DMS53 (cell line): ENCODE measurements around the gene THADA.
"Not testable (repeated sequence)": the region's sequence is repeated elsewhere in the genome, so short reads cannot be mapped to it uniquely, and the experiment has no call there.

ENCODE experiments used
- DNase-seq: peaks from one replicate; lab custom pipeline; 2025; lab: John Stamatoyannopoulos, UW

THADA gene

DNA sequence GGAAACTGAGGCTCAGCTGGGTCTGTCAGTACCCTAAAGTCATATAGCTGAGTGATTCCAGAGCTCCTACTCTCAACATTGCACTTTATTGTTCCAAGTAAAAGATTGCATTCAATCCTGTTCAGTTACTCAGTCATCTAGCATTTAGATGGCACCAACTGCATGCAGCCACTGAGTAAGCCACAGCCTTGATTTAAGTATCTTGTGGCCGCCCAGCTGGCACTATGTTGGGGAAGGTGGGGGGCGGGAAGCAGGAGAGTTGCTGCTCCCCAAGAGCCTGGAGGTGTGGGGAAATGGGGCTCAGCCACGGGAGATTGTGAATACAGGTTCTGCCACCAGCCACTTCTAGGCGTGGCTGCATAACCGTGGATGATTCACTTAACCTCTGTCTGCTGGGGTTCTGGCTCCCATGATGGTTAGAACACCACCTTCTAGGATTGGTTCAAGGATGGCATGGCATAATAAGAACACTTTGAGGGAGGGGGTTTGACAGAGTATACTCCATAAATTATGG lies 386.6 kb downstream of the THADA start:
- no peak for DNase-seq

DNA sequence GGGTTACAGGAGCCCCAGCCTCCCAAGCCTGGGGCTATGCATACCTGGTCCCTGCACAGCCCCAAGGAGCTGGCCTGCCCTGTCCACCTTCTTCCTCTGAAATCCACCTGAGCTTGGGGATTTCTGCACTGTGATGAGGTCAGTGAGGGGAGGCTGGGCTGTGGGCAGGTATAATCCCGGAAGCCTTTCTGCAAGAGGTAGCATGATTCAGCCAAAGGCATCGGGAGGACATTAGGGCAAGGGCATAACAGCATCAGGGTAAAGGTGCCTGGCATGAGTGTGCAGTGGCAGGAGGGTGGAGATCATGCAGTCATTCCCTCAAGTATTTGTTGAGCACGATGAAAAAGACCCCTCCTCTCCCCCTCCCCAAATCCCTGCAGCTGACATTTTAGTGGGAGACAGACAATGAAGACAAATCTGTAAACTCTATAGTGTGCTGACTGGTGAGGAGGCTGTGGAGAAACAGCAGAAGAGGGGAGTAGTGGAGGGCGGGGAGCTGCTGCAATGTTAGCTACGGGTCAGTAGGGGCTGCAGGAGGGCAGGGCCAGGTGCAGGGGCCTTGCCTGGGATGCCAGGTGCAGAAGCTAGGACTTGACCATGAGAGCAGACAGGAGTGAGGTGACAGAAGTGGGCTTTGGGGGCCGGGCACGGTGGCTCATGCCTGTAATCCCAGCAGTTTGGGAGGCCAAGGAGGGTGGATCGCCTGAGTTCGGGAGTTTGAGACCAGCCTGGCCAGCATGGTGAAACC lies 388.1 kb downstream of the THADA start:
- DNase-seq: peak; percentile 35

DNA sequence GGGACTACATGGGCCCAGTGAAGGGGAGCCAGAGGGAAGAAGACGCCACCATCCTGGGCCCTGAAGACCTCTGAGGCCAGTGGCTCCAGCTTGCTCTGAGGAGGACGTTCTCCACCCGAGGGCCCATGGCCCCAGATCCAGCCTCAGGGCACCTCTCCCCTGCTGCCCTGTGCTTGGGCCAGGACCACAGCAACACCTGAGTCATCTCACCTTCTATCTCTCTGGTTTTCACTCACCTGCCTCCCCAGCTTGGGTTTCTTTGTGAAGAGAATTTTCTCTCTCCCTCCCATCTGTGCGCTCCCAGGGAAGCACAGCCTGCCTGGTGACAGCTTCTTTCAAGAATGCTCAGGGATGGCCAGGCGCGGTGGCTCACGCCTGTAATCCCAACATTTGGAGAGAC lies 389.2 kb downstream of the THADA start:
- no peak for DNase-seq

DNA sequence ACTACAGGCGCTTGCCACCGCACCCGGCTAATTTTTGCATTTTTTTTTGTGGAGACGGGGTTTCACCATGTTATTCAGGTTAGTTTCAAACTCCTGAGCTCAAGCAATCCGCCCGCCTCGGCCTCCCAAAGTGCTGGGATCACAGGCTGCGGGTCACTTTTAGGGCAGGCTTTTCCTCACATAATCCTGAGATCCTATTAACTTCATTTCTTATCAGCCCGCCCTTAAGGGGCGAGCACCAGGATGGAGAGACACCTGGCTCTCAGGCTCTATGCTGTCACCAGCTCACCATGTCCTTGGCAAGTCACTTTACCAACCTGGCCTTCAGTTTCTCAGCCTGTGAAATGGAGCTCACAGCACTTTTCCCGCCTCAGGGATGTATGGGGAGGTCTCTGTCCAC lies 392.5 kb downstream of the THADA start:
- no peak for DNase-seq

DNA sequence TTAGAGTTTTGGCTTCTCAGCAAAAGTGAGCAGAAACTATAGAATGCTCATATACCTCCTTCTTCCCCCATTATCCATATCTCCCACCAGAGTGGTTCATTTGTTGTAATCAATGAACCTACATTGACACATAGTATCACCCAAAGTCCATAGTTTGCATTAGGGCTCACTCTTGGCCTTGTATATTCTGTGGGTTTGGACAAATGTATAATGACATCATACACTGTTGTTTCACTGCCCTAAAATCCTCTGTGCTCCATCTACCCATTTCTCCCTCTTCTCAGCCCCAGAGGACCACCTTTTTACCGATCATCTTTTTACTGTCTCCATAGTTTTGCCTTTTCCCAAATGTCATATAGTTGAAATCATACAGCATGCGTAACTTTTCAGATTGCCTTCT lies 393.5 kb downstream of the THADA start:
- DNase-seq: no peak

DNA sequence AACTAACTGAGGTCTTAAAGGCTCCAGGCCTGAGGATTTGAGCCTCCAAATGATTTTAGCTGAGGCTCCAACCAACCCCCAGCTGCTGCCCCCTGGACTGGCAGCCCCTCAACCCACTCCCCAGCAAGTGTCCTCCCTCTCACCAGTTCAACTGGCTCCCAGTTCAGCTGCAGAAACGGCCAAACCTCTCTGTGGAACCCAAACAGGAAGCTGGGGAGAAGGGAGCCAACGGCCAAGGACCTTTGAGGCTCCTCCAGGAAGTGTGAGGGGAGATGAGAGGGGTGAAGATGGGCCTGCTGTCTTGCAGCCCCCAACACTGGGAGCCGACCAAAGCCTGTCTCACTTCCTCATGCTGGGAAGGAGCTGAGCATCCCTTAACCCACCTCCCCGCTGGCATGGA lies 394.3 kb downstream of the THADA start:
- no peak for DNase-seq

DNA sequence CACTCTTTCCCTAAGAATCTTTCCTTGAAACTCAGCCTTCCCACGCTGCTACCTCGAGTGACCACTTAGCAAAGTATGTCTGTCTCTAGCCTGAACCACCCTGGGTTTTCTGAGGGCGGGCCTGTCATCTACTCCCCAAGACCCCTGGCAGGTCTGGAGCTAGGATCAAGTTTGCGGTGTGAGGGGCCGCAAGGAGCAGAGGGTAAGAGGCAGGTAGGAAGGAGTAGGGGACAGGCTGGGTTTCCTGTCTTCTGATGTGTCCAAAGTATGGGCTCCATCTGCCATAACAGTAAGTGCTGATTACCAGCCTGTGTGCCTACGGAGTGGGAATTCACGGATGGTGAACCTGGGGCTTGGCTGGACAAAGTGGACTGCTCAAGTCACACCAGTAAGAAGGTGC lies 394.8 kb downstream of the THADA start:
- DNase-seq: no peak

DNA sequence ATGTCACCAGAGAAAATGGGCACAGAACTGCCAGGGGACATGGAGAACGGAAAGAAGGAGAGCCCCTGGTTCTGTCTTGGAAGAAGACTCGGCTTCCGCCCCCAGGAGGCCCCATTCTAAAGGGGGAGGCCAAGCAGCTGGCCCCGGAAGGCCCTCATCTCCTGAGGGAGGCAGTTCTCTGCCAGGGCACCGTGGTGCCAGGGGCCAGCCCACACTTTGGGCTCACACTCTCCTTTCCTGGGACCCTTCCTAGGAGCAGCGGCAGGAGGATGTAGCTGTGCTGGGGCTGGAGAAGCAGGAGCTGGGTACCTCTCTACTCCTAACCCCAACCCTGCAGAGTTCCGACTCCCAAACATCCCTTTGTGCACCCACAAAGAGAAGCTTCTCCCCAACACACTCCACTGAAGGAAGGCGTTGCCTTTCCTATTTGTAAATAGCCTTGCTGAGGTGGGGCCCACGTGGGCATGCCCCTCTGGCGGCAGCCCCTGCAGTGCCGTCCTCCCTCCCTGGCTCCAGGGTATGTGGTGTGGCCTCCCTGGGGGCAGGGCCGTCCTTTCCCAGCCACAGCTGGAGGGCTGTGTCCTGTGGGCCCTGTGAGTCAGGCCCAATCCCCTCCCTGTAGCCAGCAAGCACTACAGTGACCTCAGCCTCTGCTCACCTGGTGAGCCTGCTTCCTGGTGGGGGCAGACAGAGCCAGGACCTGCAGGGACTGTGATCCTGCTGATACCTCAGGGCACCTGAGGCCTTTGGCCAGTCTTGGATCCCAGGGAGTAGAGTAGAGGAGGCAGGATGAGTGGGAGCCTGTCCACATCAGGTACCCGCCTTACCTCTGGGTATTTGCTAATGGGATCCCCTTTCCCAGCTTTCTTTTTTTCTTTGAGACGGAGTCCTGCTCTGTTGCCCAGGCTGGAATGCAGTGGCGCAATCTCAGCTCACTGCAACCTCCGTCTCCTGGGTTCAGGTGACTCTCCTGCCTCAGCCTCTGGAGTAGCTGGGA lies 396.0 kb downstream of the THADA start:
- peak; percentile 81 for DNase-seq

DNA sequence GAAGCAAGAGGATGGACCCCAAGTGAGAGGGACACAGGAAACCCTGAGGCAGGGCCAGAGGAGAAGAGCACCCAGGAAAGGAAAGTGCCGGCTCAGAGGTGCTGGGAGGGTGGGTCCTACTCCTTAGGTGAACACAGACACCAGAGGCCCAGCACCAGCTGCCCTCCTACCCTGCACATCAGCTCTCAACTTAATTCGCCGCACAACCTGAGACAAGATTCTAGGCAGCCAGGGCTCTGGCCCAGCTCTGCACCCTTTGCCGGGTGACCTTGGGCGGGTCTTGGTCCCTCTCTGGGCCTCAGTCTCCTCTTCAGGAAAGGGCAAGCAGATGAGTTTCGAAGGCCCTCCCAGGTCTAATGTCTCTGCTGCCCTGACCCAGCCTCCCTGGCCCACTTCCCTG lies 397.6 kb downstream of the THADA start:
- DNase-seq: no peak

DNA sequence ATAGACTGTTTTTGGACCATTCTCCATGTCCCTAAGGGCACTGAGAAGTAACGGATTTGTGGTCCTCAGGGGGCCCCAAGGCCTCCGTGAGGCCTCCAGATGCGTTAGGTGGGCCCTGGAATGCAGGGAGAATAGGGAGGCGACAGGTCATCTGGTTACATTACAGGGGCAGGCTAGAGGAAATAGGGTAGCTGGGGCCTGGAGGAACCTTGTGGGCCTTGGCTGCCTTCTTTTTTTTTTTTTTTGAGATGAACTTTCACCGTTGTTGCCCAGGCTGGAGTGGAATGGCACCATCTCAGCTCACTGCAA lies 398.3 kb downstream of the THADA start:
- no peak for DNase-seq

DNA sequence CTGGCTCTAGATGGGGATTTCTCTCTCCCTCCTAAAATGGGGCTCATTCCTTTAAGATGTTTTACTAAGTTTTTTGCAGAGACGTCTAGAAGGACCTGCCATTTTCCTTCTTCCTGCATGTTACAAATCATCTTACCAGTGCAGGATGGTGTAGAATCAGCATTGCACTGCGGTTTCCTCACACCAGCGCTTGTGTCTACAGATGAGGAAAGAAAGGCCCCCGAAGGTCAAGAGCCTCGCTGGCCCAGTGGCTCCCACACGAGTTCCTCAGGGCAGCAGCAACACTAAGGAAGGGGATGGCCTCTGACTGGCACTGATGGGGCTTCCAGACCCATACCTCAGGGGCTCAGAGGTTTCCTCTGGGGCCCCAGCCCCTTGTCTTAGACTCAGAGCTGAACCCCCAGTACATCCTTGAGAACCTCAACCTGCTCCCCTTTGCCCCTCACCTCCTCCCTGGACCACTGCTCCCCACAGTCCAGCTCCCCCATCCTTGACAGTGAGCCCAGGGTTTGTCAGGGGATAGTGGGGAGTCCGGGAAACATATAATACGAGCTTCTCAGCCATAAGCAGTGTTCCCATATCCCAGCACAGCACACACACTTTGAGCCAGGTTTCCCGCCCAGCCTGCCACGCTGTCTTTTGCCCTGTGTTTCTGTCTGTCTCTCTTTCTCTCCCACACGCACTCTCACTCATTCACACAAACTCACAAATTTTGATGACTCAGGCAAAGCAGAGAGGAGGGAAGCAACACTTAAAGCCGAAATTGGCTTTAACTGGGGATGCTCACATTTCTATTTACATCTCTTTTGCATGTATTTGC lies 398.9 kb downstream of the THADA start:
- no peak for DNase-seq

DNA sequence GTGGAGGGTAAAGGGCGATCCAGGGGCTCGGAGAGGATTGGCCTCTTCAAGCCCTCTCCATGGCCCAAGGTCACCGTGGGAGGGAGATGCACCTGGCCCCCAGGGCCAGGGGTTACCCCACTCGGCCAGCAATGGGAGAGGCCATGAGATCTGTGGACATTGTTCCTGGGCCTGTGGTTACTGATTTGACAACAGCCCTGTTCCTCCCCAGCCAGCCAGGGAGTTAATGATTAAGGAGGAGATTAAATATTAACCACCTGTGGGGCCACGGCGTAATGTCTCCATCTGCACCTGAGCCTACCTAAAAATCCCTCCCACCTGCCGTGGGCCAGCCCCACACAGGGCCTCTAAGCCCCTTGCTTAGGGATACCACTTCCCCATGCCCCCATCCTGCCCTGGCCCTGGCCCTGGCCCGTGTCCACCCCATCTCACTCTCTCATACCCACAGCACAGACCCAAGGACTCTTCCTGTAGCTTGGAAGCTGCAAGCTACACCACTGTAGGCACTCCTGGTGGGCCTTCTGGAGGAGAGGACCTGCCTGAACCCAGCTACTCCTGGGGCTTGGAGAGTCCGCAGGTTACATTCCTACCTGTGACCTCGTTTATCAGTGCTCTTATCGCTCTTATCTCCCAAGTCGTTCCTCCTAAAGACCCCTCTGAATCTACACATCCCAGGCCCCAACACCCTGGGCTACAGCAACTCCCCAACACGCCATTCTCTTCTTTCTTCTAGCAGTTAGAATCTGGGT lies 401.5 kb downstream of the THADA start:
- peak; percentile 95 for DNase-seq

DNA sequence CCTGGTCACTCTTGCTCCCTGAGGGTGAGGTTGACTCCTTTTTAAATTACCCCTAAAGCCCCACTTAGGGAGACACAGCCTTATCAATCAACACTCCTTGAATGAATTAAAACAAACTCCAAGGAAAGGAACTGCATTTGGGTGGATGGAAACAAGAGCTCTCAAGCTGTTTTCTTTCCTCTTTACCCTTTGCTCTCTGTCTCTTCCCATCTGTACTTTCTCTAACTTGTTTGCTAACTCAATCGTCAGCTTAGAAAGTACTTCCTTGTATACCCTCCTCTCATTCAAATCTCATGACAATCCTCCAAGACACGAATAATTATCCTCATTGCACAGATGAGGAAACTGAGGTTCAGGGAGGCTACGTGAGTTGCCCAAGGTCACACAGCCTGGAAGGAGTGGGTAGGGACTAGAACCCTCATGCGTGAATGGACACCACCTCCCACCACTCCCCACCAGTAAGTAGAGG lies 402.2 kb downstream of the THADA start:
- DNase-seq: peak; percentile 73

DNA sequence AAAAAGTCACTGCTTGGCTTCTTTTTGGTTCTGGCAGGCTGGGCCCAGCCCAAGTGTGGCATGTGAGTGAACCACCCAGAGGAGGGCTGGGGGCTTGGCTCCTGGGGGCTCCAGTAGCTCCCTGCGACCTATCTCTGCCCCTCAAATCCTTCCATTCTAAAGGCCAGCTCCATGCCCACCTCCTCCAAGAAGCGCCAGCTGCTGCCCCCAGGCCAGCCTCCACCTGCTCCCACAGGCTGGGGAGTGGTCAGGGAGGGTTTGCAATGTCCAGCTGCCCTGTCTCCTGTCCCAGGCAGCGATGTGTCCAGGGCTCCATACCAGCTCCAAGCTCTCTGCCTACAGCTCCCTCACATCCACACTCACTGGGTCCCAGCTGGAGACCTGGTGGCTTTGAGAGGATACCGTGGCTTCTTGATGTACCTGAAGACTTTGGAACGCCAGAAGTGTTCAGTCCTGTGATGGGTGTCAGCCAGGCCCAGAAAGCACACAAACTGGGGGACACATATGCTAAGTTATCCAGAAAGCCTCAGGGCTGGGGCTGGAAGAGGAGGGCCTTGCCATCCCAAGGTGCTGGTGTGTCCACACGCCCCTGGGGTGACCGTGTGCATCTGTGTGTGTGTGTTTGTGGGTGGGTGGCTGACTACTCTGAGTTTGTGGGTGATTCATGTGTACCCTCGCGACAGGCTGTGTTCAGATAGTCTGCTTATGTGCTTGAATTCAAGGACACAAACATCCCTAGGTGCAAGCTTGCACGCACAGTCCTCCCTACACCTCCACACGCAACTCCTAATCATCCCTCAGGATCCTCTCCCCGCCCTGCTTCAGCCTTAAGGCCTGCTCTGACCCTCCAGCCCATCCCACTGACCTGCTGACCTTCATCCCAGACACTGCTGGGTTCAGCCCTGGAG lies 402.8 kb downstream of the THADA start:
- peak; percentile 45 for DNase-seq

DNA sequence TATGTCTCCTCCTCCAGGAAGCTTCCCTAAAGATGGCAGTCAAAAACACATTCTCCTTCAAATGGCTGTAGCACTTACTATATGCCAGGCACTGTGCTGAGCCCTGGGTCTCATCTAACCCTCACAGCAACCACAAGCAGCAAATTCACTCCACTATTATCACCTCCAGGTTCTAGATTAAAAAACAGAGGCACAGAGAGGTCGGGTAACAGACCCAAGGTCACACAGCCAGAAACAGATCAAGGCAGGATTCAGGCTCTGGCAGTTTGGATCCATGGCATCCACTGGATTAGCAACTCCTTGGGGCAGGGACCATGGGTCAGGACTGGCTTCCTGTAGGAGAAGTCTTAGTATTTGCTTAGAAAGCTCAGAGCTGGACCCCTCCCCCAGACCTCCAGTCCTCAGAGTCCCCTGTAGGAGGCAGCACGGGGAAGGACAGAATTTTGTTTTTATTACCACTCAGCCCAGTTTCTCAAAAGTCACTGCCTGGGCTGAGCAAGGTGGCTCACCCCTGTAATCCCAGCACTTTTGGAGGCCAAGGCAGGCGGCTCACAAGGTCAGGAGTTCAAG lies 403.8 kb downstream of the THADA start:
- DNase-seq: no peak

DNA sequence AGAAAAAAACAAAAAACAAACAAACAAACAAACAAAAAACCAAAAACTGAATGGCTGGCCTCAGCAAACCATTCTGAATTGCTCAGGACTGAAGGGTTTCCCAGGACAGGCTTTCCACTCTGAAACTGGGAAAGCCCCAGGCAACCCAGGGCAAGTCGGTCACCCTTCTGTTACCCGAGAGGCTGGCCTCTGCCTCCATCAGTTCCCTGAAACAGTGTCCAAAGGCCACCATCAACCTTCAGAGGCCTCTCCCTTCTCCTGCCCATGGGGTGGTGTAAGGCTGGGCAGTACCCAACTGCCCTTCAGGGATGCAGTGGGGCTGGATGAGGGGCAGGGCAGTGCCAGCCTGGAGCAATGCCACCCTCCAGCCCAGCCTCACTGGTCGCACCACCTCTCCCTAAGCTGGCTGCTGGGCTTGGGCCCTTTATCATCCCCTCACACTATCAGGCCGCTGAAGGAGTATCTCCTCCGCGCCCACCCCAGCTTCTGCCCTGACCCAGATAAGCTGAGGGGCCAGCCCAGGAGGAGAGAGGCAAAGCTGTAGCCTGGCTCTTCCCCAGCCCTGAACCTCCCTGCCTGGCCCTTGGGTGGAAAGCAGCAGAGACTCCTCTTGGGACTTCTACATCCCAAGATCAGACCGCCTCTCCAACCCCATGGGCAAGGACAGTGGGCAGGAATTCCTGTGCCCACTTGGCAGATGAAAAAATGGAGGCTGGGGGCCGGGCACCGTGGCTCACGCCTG lies 405.4 kb downstream of the THADA start:
- no peak for DNase-seq

DNA sequence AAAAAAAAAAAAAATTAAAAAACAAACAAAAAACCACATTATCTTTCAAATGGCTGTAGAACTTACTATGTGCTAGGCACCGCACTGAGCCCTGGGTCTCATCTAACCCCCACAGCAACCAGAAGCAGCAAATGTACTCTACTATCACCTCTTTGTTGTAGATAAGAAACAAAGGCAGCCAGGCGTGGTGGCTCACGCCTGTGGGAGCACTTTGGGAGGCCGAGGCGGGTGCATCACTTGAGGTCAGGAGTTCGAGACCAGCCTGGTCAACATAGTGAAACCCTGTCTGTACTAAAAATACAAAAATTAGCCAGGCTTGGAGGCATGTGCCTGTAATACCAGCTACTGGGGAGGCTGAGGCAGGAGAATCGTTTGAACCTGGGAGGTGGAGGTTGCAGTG lies 406.0 kb downstream of the THADA start:
- DNase-seq: not testable (repeated sequence)

DNA sequence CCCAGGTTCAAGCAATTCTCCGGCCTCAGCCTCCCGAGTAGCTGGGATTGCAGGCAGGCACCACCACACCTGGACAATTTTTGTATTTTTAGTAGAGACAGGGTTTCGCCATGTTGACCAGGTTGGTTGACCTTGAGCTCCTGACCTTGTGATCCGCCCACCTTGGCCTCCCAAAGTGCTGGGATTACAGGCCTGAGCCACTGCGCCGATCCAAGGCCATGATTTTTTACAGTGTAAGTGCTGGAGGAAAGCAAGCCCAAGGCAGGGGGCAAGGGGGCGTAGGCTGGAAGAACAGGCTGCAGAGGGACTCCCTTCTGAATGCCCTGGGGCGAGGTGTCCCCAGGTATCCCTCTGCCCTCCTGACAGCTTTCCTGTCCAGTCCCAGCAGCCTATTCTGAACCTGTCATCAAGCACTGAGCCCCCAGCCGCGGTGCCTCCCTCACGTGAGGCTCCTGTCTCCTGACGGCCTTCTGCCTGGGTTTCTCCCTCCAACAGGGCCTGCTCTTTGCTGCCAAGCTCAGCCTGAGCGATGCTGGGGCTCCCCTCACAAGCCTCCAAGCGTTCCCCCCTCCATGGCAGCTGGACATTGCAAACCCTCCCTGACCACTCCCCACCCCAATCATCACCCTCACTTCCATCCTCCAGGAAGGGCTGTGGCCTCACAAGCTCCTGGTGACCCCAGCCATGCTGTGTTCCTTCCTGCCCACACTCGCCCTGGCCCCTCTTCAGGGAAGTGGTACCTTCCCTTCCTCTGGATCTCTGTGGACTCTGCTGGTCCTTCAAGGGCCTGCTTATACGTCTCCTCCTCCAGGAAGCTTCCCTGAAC lies 407.1 kb downstream of the THADA start:
- DNase-seq: no peak
